HG03457 (cell line): Measurements from ENCODE around the gene UGT2B17.

Experiments
- ATAC-seq: cut with Tn5 transposase; IDR thresholded peaks from one replicate; pipeline ENCODE4 v1.9.1; 2021; ENCODE audit warnings: moderate number of reproducible peaks; ENCODE audit not compliant: unreplicated experiment

UGT2B17 gene

DNA sequence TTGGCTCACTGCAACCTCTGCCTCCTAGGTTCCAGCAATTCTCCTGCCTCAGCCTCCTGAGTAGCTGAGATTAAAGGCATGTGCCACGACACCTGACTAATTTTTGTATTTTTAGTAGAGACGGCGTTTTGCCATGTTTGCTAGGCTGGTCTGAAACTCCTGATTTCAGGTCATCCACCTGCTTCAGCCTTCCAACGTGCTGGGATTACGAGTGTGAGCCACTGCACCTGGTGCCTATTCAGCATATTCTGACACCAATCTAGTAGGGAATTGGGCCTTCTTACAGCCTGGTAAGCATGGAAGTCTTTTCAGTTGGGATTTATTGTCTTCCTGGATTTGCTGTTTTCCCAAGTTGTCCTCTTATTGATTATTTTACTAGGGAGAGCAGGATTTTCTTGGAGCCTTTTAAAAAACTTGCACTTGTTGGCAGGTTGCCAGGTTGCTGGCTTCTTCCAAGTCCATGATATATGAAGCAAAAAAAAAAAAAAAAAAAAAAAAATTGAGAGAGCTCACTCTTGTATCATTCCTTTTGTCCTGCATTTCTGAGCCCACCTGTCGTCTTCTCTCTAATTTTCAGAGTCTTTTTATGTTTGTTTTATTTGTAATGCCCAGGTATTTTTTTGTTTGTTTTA lies 85.2 kb downstream of the UGT2B17 start:
- ATAC-seq: no peak

DNA sequence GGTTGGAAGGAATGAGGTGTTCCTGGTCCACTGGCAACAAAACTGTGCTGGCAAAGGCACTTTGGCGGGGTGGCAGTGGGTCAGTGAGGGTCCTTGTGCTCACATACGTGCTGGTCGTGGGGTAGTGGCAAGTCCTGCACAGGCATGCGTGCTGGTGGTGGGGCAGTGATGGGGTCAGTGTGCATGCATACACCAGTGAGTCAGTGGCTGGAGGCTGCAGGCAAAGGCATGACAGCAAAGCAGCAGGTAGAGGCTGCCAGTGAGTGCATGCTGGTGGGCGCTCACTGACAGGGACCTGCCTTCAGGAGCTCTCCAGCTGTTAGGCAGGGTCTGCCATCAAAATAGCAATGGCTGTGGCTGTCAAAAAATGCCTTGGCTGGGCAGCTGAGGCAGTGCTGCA lies 86.8 kb downstream of the UGT2B17 start:
- ATAC-seq: no peak
